Measurements from ENCODE around the gene ZPR1.

ZPR1 gene

GRCh38 chr11:116797816-116798215, 10.0 kb upstream of the ZPR1 start:
- no peak for DNase-seq (ENCODE audit: low read depth, low spot score)

GRCh38 chr11:116796548-116796947, 8.7 kb upstream of the ZPR1 start:
- H3K4me3 ChIP-seq (ENCODE audit: low read length): no peak overlapping the region
- no peak for DNase-seq (ENCODE audit: low read depth, low spot score)

More at GRCh38 chr11:116797816-116798215, 10.0 kb upstream of the ZPR1 start:
- H3K4me3 ChIP-seq (ENCODE audit: low read length): no peak overlapping the region

- DNase-seq (ENCODE audit: low read depth, low spot score): no peak
Observed at GRCh38 chr11:116794851-116795250, 7.0 kb upstream of the ZPR1 start.

GRCh38 chr11:116793772-116794097, 5.9 kb upstream of the ZPR1 start:
- H3K4me3 ChIP-seq (ENCODE audit: low read length): no peak overlapping the region
- DNase-seq (ENCODE audit: low read depth, low spot score): no peak

More at GRCh38 chr11:116794851-116795250, 7.0 kb upstream of the ZPR1 start:
- no peak overlapping the region for H3K4me3 ChIP-seq (ENCODE audit: low read length)

DNA sequence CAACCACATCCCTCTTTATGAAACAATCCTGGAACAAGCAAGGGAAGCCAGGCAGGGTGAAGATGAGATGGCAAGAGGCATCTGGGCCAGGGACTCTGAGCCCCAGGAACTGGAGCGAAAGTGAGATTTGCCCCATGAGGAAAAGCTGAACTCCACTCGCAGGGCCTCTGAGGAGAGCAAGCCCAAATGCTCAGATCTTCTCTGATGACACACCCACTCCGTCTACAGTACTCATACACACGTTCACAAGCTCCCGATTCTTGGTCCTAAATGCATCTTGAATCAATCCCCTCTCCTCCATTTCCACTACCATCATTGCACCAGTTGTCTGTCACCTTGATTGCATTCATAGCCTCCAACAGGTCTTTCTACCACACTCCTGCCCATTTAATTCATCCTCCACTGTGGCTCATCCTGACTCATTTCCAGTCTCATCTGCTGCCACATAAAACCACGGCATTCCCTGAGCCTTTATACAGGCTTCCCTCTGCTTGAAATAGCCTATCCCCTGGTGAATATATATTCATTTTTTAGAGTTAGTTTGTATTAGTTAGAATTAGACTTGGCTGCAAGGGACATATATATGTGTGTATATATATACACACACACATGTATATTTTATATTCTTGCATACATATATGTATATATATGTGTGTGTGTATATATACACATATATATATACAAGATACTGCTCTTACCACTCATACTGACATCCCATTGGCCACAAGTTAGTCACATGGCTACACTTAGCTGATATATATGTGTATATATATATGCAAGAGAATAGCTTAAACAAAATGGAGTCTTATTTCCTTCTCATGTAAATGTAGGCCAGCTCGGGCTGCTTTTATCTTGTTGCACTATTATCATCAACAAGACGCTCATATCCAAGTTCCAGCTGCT, 5.3 kb upstream of the ZPR1 start:
- DNase-seq (ENCODE audit: low read depth, low spot score): no peak
- no peak overlapping the region for H3K4me3 ChIP-seq (ENCODE audit: low read length)

GRCh38 chr11:116792144-116792868, 4.5 kb upstream of the ZPR1 start:
- no peak overlapping the region for H3K4me3 ChIP-seq (ENCODE audit: low read length)
- no peak for DNase-seq (ENCODE audit: low read depth, low spot score)

- DNase-seq (ENCODE audit: low read depth, low spot score): no peak
- no peak within 1 kb of the TSS for H3K4me3 ChIP-seq (ENCODE audit: low read length)
Observed at GRCh38 chr11:116791813-116792143, 4.0 kb upstream of the ZPR1 start, which contains the start of gene APOA5. TSS of gene APOA5 (minus strand) at chr11:116791879. CDS start at chr11:116791860, 19 bp downstream.

DNA sequence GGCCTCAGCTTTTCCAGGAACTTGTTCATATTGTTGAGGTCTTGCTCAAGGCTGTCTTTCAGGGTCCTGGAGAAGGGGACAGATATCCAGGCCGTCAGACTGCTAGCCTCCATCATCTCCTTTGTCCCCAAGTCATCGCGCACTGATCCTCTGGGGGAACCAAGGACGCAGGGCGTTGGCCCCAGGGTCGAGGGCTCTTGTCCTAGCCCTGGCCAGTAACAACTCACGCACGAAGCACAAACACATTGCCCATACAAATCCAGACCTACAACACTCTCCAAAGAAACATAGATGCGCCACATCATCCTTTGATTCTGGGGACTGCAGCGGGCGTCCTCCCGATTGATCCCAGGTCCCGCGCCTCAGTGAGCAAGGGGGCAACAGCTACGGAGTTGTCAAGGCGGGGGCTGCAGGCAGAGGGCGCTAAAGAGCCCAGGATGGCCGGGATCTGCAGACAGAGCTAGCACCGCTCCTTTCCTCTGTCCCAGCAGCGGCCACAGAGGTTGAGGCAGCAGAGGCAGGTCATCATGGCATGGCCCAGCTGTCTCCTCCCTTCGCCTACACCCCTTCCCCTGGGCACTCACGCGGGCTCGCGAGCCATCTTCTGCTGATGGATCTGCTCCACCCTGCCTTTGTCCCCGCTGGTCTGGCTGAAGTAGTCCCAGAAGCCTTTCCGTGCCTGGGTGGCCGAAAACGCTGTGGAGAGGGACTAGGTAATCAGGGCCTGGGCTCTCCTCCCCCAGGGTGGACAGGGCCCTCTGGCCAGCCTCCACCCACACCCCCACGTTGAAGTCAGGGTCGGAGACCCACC, 3.4 kb upstream of the ZPR1 start:
- H3K4me3 ChIP-seq (ENCODE audit: low read length): no peak overlapping the region
- DNase-seq (ENCODE audit: low read depth, low spot score): no peak

DNA sequence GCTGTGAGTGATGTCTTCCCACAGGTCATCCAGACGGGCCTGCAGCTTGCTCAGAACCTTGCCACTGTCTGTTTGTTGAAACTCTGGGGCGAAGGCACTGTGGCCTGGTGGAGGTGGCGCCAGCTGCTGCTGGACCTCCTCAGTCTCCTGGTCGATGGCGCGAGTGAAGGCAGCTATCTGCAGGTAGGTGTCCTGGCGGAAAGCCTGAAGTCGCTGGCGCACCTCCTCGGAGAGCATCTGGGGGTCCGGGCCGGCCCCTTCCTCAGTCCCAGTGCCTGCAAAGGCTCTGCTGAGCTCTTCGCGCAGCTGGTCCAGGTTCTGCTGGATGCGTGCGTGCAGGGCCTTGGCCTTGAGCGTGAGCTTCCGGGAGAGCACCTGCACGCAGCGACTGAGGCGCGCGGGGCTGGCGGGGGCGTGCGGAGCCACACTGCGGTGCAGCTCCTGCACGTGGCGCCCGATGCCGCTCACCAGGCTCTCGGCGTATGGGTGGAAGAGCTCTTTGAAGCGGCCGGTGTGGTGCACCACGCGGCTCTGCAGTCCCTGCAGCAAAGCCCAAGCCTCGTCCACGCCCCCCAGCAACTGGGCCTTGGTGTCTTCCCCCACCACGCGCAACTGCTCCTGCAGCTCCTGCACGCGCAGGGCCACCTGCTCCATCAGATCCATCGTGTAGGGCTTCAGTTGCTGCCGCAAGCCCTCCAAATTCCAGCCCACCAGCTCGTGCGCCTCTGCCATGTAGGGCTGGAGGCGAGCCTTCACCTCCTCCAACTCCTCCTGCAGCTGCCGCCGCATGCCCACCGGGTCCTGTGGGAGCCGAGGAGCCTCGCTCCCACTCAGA, 2.6 kb upstream of the ZPR1 start:
- peak; percentile 60 for DNase-seq (ENCODE audit: low read depth, low spot score)
- H3K4me3 ChIP-seq (ENCODE audit: low read length): no peak overlapping the region

GRCh38 chr11:116788975-116789374, 1.2 kb upstream of the ZPR1 start:
- no peak for DNase-seq (ENCODE audit: low read depth, low spot score)
- H3K4me3 ChIP-seq (ENCODE audit: low read length): no peak overlapping the region

GRCh38 chr11:116788534-116788933, 711 bp upstream of the ZPR1 start:
- peak overlapping the region; percentile 90 for H3K4me3 ChIP-seq (ENCODE audit: low read length)

DNA sequence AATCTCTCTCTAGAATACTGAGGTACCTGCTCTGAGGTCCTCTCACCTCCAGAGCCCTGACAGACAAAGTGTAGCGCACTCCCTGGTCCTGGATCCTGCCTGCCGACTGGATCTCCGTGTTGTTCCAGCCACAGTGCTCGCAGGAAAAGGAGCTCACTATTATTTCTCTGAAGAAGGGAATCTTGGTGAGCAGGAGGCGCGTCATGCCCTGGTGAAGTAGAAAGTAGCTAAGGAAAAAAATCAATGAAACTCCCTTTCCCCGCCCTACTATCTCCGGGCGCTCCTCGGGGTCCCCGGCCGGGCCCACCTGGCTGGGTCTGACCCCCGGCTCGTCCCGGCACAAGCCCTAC, 412 bp downstream of the ZPR1 start:
- DNase-seq (ENCODE audit: low read depth, low spot score): no peak
- peak overlapping the region; percentile 90 for H3K4me3 ChIP-seq (ENCODE audit: low read length)

More at GRCh38 chr11:116788534-116788933, 711 bp upstream of the ZPR1 start:
- no peak for DNase-seq (ENCODE audit: low read depth, low spot score)

DNA sequence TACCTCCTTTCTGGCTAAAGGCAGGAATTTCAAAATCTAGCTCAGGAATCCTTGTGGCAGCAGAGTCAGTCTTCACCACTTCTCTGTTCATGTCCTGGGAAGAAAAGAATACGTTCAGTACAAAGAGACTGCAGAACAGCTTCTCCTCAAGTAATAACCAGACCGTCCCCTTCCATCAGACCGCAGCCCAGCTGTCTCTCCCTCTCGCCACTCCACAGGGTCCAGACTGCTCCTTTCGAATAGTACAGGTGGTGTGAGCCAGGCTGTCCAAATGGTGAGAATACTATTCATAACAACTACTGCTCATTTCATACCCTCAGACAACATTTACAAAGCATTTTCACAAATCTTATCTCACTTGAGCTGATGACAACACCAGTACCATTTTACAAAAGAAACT, 857 bp downstream of the ZPR1 start:
- no peak for DNase-seq (ENCODE audit: low read depth, low spot score)
- peak overlapping the region; percentile 90 for H3K4me3 ChIP-seq (ENCODE audit: low read length)

DNA sequence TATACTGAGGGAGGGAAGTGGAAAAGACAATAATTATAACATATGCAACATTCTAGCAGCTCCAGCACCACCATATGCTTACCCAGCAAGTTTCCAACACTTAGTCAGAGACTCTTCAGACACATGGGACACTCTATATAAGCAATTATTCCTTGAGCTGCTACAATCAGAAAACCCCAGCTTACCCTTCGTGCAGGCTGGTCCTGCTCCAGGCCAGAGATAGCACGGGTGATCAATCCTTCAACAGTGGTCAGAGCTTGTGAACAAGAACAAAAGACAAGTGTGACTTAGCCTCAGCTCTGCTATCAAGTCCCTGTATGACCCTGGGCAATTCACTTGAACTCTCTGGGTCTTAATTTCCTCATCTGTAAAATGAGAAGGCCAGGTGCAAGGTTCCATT, 1.5 kb downstream of the ZPR1 start:
- DNase-seq (ENCODE audit: low read depth, low spot score): no peak
- no peak overlapping the region for H3K4me3 ChIP-seq (ENCODE audit: low read length)

GRCh38 chr11:116782728-116783127, 5.1 kb downstream of the ZPR1 start:
- DNase-seq (ENCODE audit: low read depth, low spot score): no peak
- no peak overlapping the region for H3K4me3 ChIP-seq (ENCODE audit: low read length)

- no peak for DNase-seq (ENCODE audit: low read depth, low spot score)
- no peak overlapping the region for H3K4me3 ChIP-seq (ENCODE audit: low read length)
Observed at GRCh38 chr11:116778556-116778955, 9.3 kb downstream of the ZPR1 start.

GRCh38 chr11:116777056-116777455, 10.8 kb downstream of the ZPR1 start:
- DNase-seq (ENCODE audit: low read depth, low spot score): no peak
- H3K4me3 ChIP-seq (ENCODE audit: low read length): no peak overlapping the region

GRCh38 chr11:116776522-116776984, 11.3 kb downstream of the ZPR1 start:
- H3K4me3 ChIP-seq (ENCODE audit: low read length): no peak overlapping the region
- DNase-seq (ENCODE audit: low read depth, low spot score): no peak

GRCh38 chr11:116775975-116776374, 11.8 kb downstream of the ZPR1 start:
- no peak overlapping the region for H3K4me3 ChIP-seq (ENCODE audit: low read length)
- no peak for DNase-seq (ENCODE audit: low read depth, low spot score)
